WTC11 (cell line): ENCODE data around the gene CDH13. TPM values are rescaled to one million over a fixed set of nuclear protein-coding genes. Genes with fewer than 3 reads are reported as not detected.

Source experiments
- ATAC-seq: fragments of 200-7000 bp; cut with Tn5 transposase; 2 replicates; pipeline ENCODE4 v1.10.0; 2021; ENCODE audit warnings: mild to moderate bottlenecking, moderate library complexity
- CTCF ChIA-PET: fragments of 300-600 bp; sonication (Branson Sonifier 250); formaldehyde crosslinking; loops from one replicate; lab custom pipeline; 2021; ENCODE audit warnings: antibody characterized with exemption; lab: Charles Lee
- POLR2A ChIA-PET: fragments of 350-600 bp; sonication (Branson Sonifier 250); formaldehyde crosslinking; loops from one replicate; lab custom pipeline; 2021; ENCODE audit warnings: antibody characterized with exemption; lab: Charles Lee
- DNase-seq: peaks from one replicate; pipeline ENCODE4 v3.0.0; 2021; ENCODE audit warnings: low spot score
- H3K27ac Mint-ChIP-seq: 2 replicates; pipeline ENCODE4 v1.8.0; 2021; ENCODE audit warnings: mixed read lengths
- H3K27me3 Mint-ChIP-seq: 2 replicates; pipeline ENCODE4 v1.8.0; 2021; ENCODE audit warnings: low read depth, mild to moderate bottlenecking, moderate library complexity, mixed read lengths
- H3K36me3 Mint-ChIP-seq: 2 replicates; pipeline ENCODE4 v1.8.0; 2021; ENCODE audit warnings: mixed read lengths
- H3K4me1 Mint-ChIP-seq: 2 replicates; pipeline ENCODE4 v1.8.0; 2022; ENCODE audit warnings: mixed read lengths
- H3K4me3 Mint-ChIP-seq: 2 replicates; pipeline ENCODE4 v1.8.0; 2021; ENCODE audit warnings: mild to moderate bottlenecking, moderate library complexity, mixed read lengths
- H3K9me3 Mint-ChIP-seq: 2 replicates; pipeline ENCODE4 v1.8.0; 2021; ENCODE audit warnings: mixed read lengths
- AR ChIP-seq: fragments of 250-450 bp; sonication (Bioruptor Pico); IDR thresholded peaks from 2 replicates; pipeline ENCODE4 v1.9.0; 2021; ENCODE audit warnings: mild to moderate bottlenecking
- CREB1 ChIP-seq: sonication (generic); formaldehyde crosslinking; IDR thresholded peaks from 2 replicates; pipeline ENCODE4 v1.8.0; 2023; ENCODE audit warnings: mild to moderate bottlenecking, missing genetic modification reagents
- E2F4 ChIP-seq: sonication (generic); formaldehyde crosslinking; IDR thresholded peaks from 2 replicates; pipeline ENCODE4 v1.8.1; 2022; ENCODE audit warnings: low read depth, mild to moderate bottlenecking, moderate library complexity, missing genetic modification reagents, borderline replicate concordance
- ELF4 ChIP-seq: sonication (generic); formaldehyde crosslinking; IDR thresholded peaks from 2 replicates; pipeline ENCODE4 v1.8.1; 2022; ENCODE audit warnings: low read depth, mild to moderate bottlenecking, moderate library complexity, missing genetic modification reagents
- FOXP1 ChIP-seq: sonication (generic); formaldehyde crosslinking; IDR thresholded peaks from 2 replicates; pipeline ENCODE4 v1.8.0; 2022; ENCODE audit warnings: missing genetic modification reagents, mild to moderate bottlenecking, moderate library complexity, borderline replicate concordance
- GABPB1 ChIP-seq: sonication (generic); formaldehyde crosslinking; IDR thresholded peaks from 2 replicates; pipeline ENCODE4 v1.8.1; 2023; ENCODE audit warnings: mild to moderate bottlenecking, missing genetic modification reagents
- HMGA2 ChIP-seq: fragments of 250-450 bp; sonication (Bioruptor Pico); IDR thresholded peaks from 2 replicates; pipeline ENCODE4 v1.4.0; 2021; ENCODE audit warnings: mild to moderate bottlenecking, moderate library complexity
- HMGXB4 ChIP-seq: sonication (generic); formaldehyde crosslinking; IDR thresholded peaks from 2 replicates; pipeline ENCODE4 v1.8.1; 2023; ENCODE audit warnings: mild to moderate bottlenecking, moderate library complexity, missing genetic modification reagents
- JUN ChIP-seq: sonication (generic); formaldehyde crosslinking; IDR thresholded peaks from 2 replicates; pipeline ENCODE4 v1.8.0; 2023; ENCODE audit warnings: mild to moderate bottlenecking, missing genetic modification reagents
- MXD4 ChIP-seq: fragments of 250-450 bp; sonication (Bioruptor Pico); IDR thresholded peaks from 2 replicates; pipeline ENCODE4 v1.8.0; 2021; ENCODE audit warnings: mild to moderate bottlenecking, moderate library complexity, borderline replicate concordance
- OVOL2 ChIP-seq: fragments of 250-450 bp; sonication (Bioruptor Pico); IDR thresholded peaks from 2 replicates; pipeline ENCODE4 v1.9.0; 2021; ENCODE audit warnings: mild to moderate bottlenecking, borderline replicate concordance
- PRRX2 ChIP-seq: fragments of 250-450 bp; sonication (Bioruptor Pico); IDR thresholded peaks from 2 replicates; pipeline ENCODE4 v1.8.0; 2021; ENCODE audit warnings: mild to moderate bottlenecking
- SMAD4 ChIP-seq: sonication (generic); formaldehyde crosslinking; IDR thresholded peaks from 2 replicates; pipeline ENCODE4 v1.8.0; 2022; ENCODE audit warnings: mild to moderate bottlenecking, missing genetic modification reagents
- TEAD1 ChIP-seq: sonication (generic); formaldehyde crosslinking; IDR thresholded peaks from 2 replicates; pipeline ENCODE4 v1.8.0; 2022; ENCODE audit warnings: mild to moderate bottlenecking, missing genetic modification reagents
- ZNF138 ChIP-seq: sonication (generic); formaldehyde crosslinking; conservative IDR thresholded peaks from 2 replicates; pipeline ENCODE4 v1.8.1; 2022; ENCODE audit warnings: mild to moderate bottlenecking, moderate library complexity, missing genetic modification reagents
- ZNF219 ChIP-seq: sonication (generic); formaldehyde crosslinking; IDR thresholded peaks from 2 replicates; pipeline ENCODE4 v1.8.0; 2023; ENCODE audit warnings: missing genetic modification reagents, mild to moderate bottlenecking, borderline replicate concordance
- ZNF423 ChIP-seq: fragments of 250-450 bp; sonication (Bioruptor Pico); IDR thresholded peaks from 2 replicates; pipeline ENCODE4 v2.1.2; 2022; ENCODE audit warnings: mild to moderate bottlenecking, moderate library complexity
- total RNA-seq: library from RNA; stranded (reverse); gene quantifications from 3 replicates; pipeline ENCODE4 v1.2.3, GENCODE V29; 2021
- TF ChIP-seq, protein P1 (sequence below): sonication (generic); formaldehyde crosslinking; IDR thresholded peaks from 2 replicates; pipeline ENCODE4 v1.8.0; 2022; ENCODE audit warnings: mild to moderate bottlenecking, missing genetic modification reagents
- TF ChIP-seq, protein P2 (sequence below): sonication (generic); formaldehyde crosslinking; conservative IDR thresholded peaks from 2 replicates; pipeline ENCODE4 v1.8.1; 2023; ENCODE audit warnings: mild to moderate bottlenecking, low read depth, missing genetic modification reagents, moderate library complexity

CDH13 gene
- total RNA-seq, 1 experiment from 2014 or later = 0.81 TPM

- POLR2A ChIA-PET = no interaction called here
- peaks cover 51% of the 10 kb centered on the region for H3K4me1 Mint-ChIP-seq
- H3K27me3 Mint-ChIP-seq = no peaks in the 10 kb centered on the region
- no peaks in the 10 kb centered on the region for H3K36me3 Mint-ChIP-seq
- ATAC-seq (peak; percentile 21; the same call in 1 of the 2 replicates), DNase-seq (no peak)
- peaks cover 4% of the 10 kb centered on the region; the same call in 1 of the 2 replicates for H3K9me3 Mint-ChIP-seq
- TF ChIP-seq E2F4 (CRISPR knock-in tag) = no peak
- no peak for TF ChIP-seq OVOL2
- TF ChIP-seq MXD4 (CRISPR knock-in tag) = no peak
- no peak for TF ChIP-seq PRRX2 (CRISPR knock-in tag)
- H3K27ac Mint-ChIP-seq = no peak overlapping the region
- H3K4me3 Mint-ChIP-seq = no peak overlapping the region
- CTCF ChIA-PET = no interaction called here
Measured at GRCh38 chr16:82830944-82831343, 204.2 kb downstream of the CDH13 start.

- POLR2A ChIA-PET = no interaction called here
- H3K4me3 Mint-ChIP-seq = no peak overlapping the region
- H3K4me1 Mint-ChIP-seq = peaks cover 52% of the 10 kb centered on the region
- CTCF ChIA-PET = no interaction called here
- no peak for DNase-seq
- no peak overlapping the region for H3K27ac Mint-ChIP-seq
- no peak for TF ChIP-seq HMGXB4 (CRISPR knock-in tag)
- peaks cover 14% of the 10 kb centered on the region for H3K9me3 Mint-ChIP-seq
- H3K36me3 Mint-ChIP-seq = peaks cover 5% of the 10 kb centered on the region
- ATAC-seq = no peak
- no peaks in the 10 kb centered on the region for H3K27me3 Mint-ChIP-seq
Measured at GRCh38 chr16:82832821-82833220, 206.1 kb downstream of the CDH13 start.

- 0 out of 2 replicates have a peak overlapping the region, but pooled peaks have one; percentile 4 for H3K27ac Mint-ChIP-seq
- ATAC-seq = peak; percentile 23; the same call in 1 of the 2 replicates
- CTCF ChIA-PET = no interaction called here
Measured at GRCh38 chr16:82833378-82833993, 206.7 kb downstream of the CDH13 start.

More at GRCh38 chr16:82833378-82833993, 206.7 kb downstream of the CDH13 start:
- no peak for DNase-seq
- H3K4me3 Mint-ChIP-seq = no peak overlapping the region
- POLR2A ChIA-PET = no interaction called here
- TF ChIP-seq ZNF423 (CRISPR knock-in tag) (no peak), JUN (CRISPR knock-in tag) (no peak), SMAD4 (CRISPR knock-in tag) (no peak), AR (no peak), OVOL2 (no peak), ZNF138 (CRISPR knock-in tag) (no peak), HMGXB4 (CRISPR knock-in tag) (no peak), TEAD1 (CRISPR knock-in tag) (no peak), FOXP1 (CRISPR knock-in tag) (no peak), GABPB1 (no peak), HMGA2 (CRISPR knock-in tag) (no peak), ELF4 (CRISPR knock-in tag) (no peak), ZNF219 (CRISPR knock-in tag) (no peak), CREB1 (no peak)
- TF ChIP-seq, protein P1, sequence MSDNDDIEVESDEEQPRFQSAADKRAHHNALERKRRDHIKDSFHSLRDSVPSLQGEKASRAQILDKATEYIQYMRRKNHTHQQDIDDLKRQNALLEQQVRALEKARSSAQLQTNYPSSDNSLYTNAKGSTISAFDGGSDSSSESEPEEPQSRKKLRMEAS (CRISPR knock-in tag) = no peak
- TF ChIP-seq, protein P2, sequence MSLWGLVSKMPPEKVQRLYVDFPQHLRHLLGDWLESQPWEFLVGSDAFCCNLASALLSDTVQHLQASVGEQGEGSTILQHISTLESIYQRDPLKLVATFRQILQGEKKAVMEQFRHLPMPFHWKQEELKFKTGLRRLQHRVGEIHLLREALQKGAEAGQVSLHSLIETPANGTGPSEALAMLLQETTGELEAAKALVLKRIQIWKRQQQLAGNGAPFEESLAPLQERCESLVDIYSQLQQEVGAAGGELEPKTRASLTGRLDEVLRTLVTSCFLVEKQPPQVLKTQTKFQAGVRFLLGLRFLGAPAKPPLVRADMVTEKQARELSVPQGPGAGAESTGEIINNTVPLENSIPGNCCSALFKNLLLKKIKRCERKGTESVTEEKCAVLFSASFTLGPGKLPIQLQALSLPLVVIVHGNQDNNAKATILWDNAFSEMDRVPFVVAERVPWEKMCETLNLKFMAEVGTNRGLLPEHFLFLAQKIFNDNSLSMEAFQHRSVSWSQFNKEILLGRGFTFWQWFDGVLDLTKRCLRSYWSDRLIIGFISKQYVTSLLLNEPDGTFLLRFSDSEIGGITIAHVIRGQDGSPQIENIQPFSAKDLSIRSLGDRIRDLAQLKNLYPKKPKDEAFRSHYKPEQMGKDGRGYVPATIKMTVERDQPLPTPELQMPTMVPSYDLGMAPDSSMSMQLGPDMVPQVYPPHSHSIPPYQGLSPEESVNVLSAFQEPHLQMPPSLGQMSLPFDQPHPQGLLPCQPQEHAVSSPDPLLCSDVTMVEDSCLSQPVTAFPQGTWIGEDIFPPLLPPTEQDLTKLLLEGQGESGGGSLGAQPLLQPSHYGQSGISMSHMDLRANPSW (CRISPR knock-in tag) = no peak
- H3K9me3 Mint-ChIP-seq = peaks cover 18% of the 10 kb centered on the region
- no peaks in the 10 kb centered on the region for H3K27me3 Mint-ChIP-seq
- H3K4me1 Mint-ChIP-seq = peaks cover 52% of the 10 kb centered on the region
- H3K36me3 Mint-ChIP-seq = peaks cover 7% of the 10 kb centered on the region
